Measurements from ENCODE around the gene MEST.

MEST gene

DNA sequence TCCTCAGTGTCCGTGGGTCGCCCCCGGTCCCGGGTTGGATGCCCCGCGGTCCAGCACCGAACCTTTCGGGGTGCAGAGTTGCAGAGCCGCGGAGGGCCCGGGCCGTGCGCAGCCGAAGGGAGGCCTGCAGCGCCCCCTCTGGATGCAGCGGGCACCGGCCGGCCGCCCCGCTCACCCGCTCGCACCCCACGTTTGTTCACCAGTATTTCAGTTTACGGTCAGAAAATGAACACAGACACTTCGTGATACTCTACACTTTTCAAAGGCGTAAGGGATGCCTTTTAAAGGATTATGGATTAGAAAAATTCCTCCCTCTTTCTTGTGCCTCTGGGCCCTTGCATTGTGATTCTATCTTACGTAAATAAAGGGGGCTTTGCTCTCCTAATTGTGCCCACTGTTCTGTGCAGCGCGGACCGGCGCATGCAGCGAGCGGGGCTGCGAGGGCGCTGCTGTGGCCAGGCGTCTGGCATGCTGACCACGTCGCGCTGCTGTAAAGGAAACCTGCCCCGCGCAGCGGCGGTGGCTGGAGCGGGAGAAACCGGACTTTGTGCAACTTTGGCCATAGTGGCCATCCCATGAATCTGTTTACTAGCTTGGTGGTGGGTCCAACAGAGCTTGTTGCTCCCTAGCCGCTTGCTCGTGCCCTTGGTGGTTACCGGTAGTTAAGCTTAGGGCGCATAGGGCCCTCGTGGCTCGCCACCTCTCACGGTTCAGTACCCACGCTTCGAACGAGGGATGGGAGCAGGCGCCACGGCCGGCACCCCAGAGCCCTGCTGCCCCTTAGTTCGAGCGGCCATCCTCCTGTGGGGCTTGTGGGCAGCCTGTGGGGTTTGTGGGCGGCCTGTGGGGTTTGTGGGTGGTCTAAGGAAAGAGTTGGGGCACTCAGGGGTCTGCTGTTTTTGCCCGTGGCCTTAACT, 739 bp upstream of the MEST start:
- peak overlapping the region; percentile 60 for H3K4me3 ChIP-seq (ENCODE audit: low read depth, low read length)
- TF ChIP-seq CTCF (IDR thresholded peaks at IDR 0.05; ENCODE audit: low read depth, low read length) = peak; percentile 45; the same call in 1 of the 2 replicates

- peak overlapping the region; percentile 60 for H3K4me3 ChIP-seq (ENCODE audit: low read depth, low read length)
- no peak for TF ChIP-seq CTCF (IDR thresholded peaks at IDR 0.05; ENCODE audit: low read depth, low read length)
Observed at GRCh38 chr7:130492523-130493274, 814 bp downstream of the MEST start.

DNA sequence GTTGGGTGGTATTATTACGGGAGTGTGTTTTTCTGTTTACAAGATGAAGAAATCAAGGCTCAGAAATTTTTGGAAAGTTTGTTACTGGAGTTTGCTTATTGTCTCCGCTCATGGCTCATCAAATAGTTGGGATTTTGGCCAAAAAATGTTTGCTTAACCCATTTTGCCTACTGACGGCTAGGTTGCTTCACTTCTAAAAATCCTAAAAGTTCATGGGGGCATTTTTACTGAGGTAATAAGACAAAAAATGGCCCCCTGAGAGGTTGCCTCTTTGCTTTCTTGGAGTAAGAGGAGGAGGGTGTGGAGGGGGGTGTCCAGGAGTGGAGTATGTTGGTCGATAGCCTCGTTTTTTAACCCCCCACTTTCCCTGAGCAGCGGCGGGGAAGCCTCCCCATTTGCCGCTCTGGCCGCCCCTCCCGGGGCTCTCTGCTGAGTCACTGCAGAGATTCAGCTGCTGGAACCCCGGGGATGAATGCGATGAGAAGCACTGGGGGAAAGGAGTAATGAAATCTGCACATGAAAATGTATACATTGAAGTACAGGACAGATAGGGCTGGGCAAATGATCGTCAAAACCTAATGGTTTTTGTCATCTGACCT, 1.5 kb downstream of the MEST start:
- H3K4me3 ChIP-seq (ENCODE audit: low read depth, low read length) = peak overlapping the region; percentile 60
- TF ChIP-seq CTCF (IDR thresholded peaks at IDR 0.05; ENCODE audit: low read depth, low read length) = no peak

DNA sequence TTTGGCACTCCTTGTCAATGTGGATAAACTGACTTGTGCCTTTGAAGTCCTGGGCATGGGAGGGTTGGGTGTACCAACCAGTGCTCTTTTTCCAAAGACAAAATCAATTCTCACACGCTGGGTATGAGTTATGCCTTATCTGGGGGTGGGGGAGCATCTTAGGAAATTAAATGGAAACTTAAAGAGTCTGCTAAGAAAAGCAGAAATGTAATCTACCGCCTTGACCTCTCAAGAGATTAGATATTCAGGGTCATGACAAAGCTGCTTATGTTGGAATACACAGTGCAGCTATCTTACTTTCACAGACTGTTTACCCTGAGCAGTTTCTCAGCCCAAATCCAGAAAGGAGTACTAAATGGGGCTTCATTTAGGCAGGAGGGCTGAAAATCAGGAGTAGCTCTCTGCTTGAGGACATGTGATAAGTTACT, 2.6 kb downstream of the MEST start:
- H3K4me3 ChIP-seq (ENCODE audit: low read depth, low read length) = no peak overlapping the region
- TF ChIP-seq CTCF (IDR thresholded peaks at IDR 0.05; ENCODE audit: low read depth, low read length) = no peak

DNA sequence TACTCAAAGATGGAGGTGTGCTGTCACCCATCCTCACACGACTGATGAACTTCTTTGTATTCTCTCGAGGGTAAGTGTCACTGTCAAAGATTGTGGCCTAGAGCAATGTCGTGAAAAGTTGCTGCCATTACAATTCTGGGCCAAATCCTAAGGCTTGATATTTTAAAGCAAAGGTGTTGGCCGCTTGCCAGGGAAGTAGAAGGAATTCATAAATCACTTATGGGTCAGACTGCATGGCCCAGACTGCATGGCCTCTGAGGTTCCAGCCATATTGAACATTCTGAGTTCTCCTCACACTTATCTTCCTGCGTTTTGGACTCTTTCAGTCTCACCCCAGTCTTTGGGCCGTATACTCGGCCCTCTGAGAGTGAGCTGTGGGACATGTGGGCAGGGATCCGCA, 8.6 kb downstream of the MEST start:
- H3K4me3 ChIP-seq (ENCODE audit: low read depth, low read length) = no peak overlapping the region
- no peak for TF ChIP-seq CTCF (IDR thresholded peaks at IDR 0.05; ENCODE audit: low read depth, low read length)

DNA sequence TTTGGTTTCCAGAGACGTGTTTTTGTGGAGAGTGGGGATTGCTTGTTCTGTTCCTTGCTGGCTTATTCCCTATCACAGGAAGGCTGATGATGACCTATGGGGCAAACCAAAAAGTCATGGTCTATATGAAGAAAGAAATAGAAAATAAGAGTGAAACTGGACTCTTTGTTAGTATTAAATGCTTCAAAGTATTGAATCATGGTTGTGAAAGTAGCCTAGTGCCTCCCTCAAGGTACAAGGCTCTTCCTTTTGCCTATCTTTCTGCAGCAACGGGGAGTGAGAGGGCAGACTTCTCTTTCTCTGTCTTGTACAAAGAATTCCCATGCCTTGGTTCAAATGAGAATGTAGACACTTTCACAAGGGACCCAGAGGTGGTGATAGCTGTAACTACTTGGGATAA, 9.0 kb downstream of the MEST start:
- TF ChIP-seq CTCF (IDR thresholded peaks at IDR 0.05; ENCODE audit: low read depth, low read length) = no peak

More for the DNA sequence above, 9.0 kb downstream of the MEST start:
- no peak overlapping the region for H3K4me3 ChIP-seq (ENCODE audit: low read depth, low read length)
